B cell (primary cell): ENCODE measurements around the gene ZBP1. TPM values are rescaled to one million over a fixed set of nuclear protein-coding genes. Genes with fewer than 3 reads are reported as not detected.

Experiments
- ATAC-seq: fragments of 200-7000 bp; cut with Tn5 transposase; one replicate; pipeline ENCODE4 v1.10.0; 2021; ENCODE audit warnings: low read depth, mild to moderate bottlenecking, moderate number of reproducible peaks, moderate library complexity
- CTCF ChIA-PET: fragments of 350-600 bp; sonication (Branson Sonifier 250); formaldehyde crosslinking; loops from one replicate; lab custom pipeline; 2021; ENCODE audit warnings: antibody characterized with exemption, inconsistent platforms; lab: Charles Lee
- POLR2A ChIA-PET: fragments of 350-600 bp; sonication (Branson Sonifier 250); formaldehyde crosslinking; loops from one replicate; lab custom pipeline; 2021; ENCODE audit warnings: antibody characterized with exemption; lab: Charles Lee
- DNase-seq: peaks from one replicate; pipeline ENCODE4 v3.0.0; 2013
- H2AFZ ChIP-seq: 2 replicates; pipeline ENCODE4 v1.6.1; 2012; ENCODE audit warnings: mild to moderate bottlenecking, low read depth, low read length; ENCODE audit not compliant: insufficient read depth, poor library complexity, severe bottlenecking
- H3K27ac ChIP-seq, 2 donors: 1 replicate in 1 of 2; 2 replicates in 1 of 2; pipeline ENCODE4 v1.5.1; 2012 to 2013; ENCODE audit warnings: low read length in 2 of 2, mild to moderate bottlenecking in 2 of 2, moderate library complexity in 1 of 2
- H3K27me3 ChIP-seq, 4 experiments: fragments of 200-600 bp in 1 of 4; sonication (generic) in 1 of 4; replicated peaks in 1 of 4; 1 replicate in 2 of 4; 2 replicates in 2 of 4; pipeline versions ENCODE4 v1.6.1 to v1.7.0; 2013 to 2016; ENCODE audit warnings: low read length in 3 of 4, mild to moderate bottlenecking in 2 of 4, mixed read lengths in 1 of 4, moderate library complexity in 1 of 4; ENCODE audit not compliant: insufficient read depth in 4 of 4, control insufficient read depth in 3 of 4; ENCODE audit errors: control extremely low read depth in 1 of 4
- H3K36me3 ChIP-seq, 2 experiments: replicated peaks in 1 of 2; 1 replicate in 1 of 2; 2 replicates in 1 of 2; pipeline versions ENCODE4 v1.6.1 to v1.7.1; 2013; ENCODE audit warnings: low read length in 1 of 2; ENCODE audit not compliant: insufficient read depth in 2 of 2, control insufficient read depth in 1 of 2; ENCODE audit errors: control extremely low read depth in 1 of 2, extremely low read depth in 1 of 2
- H3K4me1 ChIP-seq, 2 donors: fragments of 200-600 bp in 1 of 2; sonication (generic) in 1 of 2; 1 replicate in 1 of 2; 2 replicates in 1 of 2; pipeline versions ENCODE4 v1.5.1 to v1.6.1; 2013 to 2017; ENCODE audit warnings: low read length in 2 of 2; ENCODE audit not compliant: control insufficient read depth in 2 of 2, insufficient read depth in 2 of 2
- H3K4me2 ChIP-seq: replicated peaks from 2 replicates; pipeline ENCODE3; 2012; ENCODE audit warnings: mild to moderate bottlenecking, low read depth, low read length; ENCODE audit not compliant: poor library complexity, severe bottlenecking
- H3K4me3 ChIP-seq, 5 experiments: fragments of 200-600 bp in 1 of 5; sonication (generic) in 1 of 5; 1 replicate in 3 of 5; 2 replicates in 2 of 5; pipeline versions ENCODE4 v1.5.1 to v1.7.0; 2011 to 2016; ENCODE audit warnings: low read length in 4 of 5, mild to moderate bottlenecking in 4 of 5, low read depth in 2 of 5, control low read depth in 1 of 5, moderate library complexity in 1 of 5; ENCODE audit not compliant: insufficient read depth in 1 of 5; ENCODE audit errors: control extremely low read depth in 1 of 5, extremely low read depth in 1 of 5
- H3K79me2 ChIP-seq: fragments of 200-600 bp; sonication (generic); one replicate; pipeline ENCODE4 v1.6.0; 2016; ENCODE audit warnings: low read length; ENCODE audit not compliant: control insufficient read depth, insufficient read depth
- H3K9ac ChIP-seq: fragments of 200-600 bp; sonication (generic); 2 replicates; pipeline ENCODE4 v1.6.1; 2017; ENCODE audit warnings: mild to moderate bottlenecking, low read length, moderate library complexity
- H3K9me3 ChIP-seq, 3 donors: one replicate each; pipeline versions ENCODE4 v1.6.1 to v1.7.1; 2013; ENCODE audit warnings: low read length in 2 of 3; ENCODE audit not compliant: control insufficient read depth in 2 of 3, insufficient read depth in 1 of 3; ENCODE audit errors: control extremely low read depth in 1 of 3
- H4K20me1 ChIP-seq: 2 replicates; pipeline ENCODE4 v1.6.0; 2012; ENCODE audit warnings: mild to moderate bottlenecking, low read length; ENCODE audit not compliant: insufficient read depth, control insufficient read depth, poor library complexity, severe bottlenecking
- H3K27ac Mint-ChIP-seq: one replicate; pipeline ENCODE4 v1.8.0; 2021; ENCODE audit warnings: mixed read lengths
- H3K27me3 Mint-ChIP-seq: one replicate; pipeline ENCODE4 v1.8.0; 2021; ENCODE audit warnings: mixed read lengths
- H3K4me1 Mint-ChIP-seq: one replicate; pipeline ENCODE4 v1.8.0; 2021; ENCODE audit warnings: mixed read lengths
- H3K4me3 Mint-ChIP-seq: one replicate; pipeline ENCODE4 v1.8.0; 2021; ENCODE audit warnings: mixed read lengths
- H3K9me3 Mint-ChIP-seq: one replicate; pipeline ENCODE4 v1.8.0; 2022; ENCODE audit warnings: mixed read lengths; ENCODE audit not compliant: insufficient read depth
- CTCF ChIP-seq: fragments of 200-600 bp; IDR thresholded peaks from one replicate; pipeline ENCODE4 v1.8.0; 2022; ENCODE audit warnings: antibody characterized with exemption, mild to moderate bottlenecking
- EZH2 ChIP-seq: IDR thresholded peaks from 2 replicates; pipeline ENCODE4 v1.6.1; 2012; ENCODE audit warnings: borderline replicate concordance, low read depth, mild to moderate bottlenecking, moderate library complexity, low read length; ENCODE audit not compliant: insufficient read depth, poor library complexity, severe bottlenecking
- WGBS: methylation state at CpG from one replicate; pipeline ENCODE4 v1.1.5; 2013; ENCODE audit warnings: missing lambda C conversion rate; ENCODE audit not compliant: insufficient coverage; 5-methylcytosine and 5-hydroxymethylcytosine counted together
- intact Hi-C: fragments of 100-400 bp; cut with micrococcal nuclease; formaldehyde crosslinking; loops from one replicate; pipeline ENCODE4 v1.10.0; 2022
- polyA plus RNA-seq: library from polyadenylated mRNA; depleted of rRNA; stranded (reverse); fragments of >200 nt; gene quantifications from 2 replicates; pipeline ENCODE4 v1.2.3, GENCODE V29; 2012
- total RNA-seq, 2 donors: library from RNA; stranded (reverse); fragments of 120-200 nt in 1 of 2; gene quantifications; 1 replicate in 1 of 2; 2 replicates in 1 of 2; pipeline versions ENCODE4 v1.2.3 to v1.2.4, GENCODE V29; 2013 to 2022

ZBP1 gene
- total and polyA plus RNA-seq, 2 donors (not counting 1 experiment from before 2014, with no cell fraction given): 29.9 to 69.2 TPM

- ChIA-PET CTCF (interaction anchor here (0.7 kb wide), 1 partner anchor 92 kb away, joined by 3 read pairs; no protein-coding TSS in a partner anchor), POLR2A (no interaction called here)
- no peak for TF ChIP-seq EZH2
- no peaks in the 10 kb centered on the region for H3K4me1 Mint-ChIP-seq
- ATAC-seq: no peak
- WGBS: 81% methylated on average over 6 of the region's 7 CpGs
- H3K27ac Mint-ChIP-seq: no peak overlapping the region
- H4K20me1 ChIP-seq: no peaks in the 10 kb centered on the region
- DNase-seq: no peak
- no peak overlapping the region for H3K4me3 ChIP-seq
- H3K27ac ChIP-seq: no peak overlapping the region
- H3K4me3 Mint-ChIP-seq: no peak overlapping the region
- no peak overlapping the region for H3K4me2 ChIP-seq
- H3K9ac ChIP-seq: no peak overlapping the region
- no peaks in the 10 kb centered on the region for H3K36me3 ChIP-seq
- no peaks in the 10 kb centered on the region for H3K4me1 ChIP-seq
- peaks cover 0 to 29% (median 6%) of the 10 kb centered on the region in 3 donors for H3K9me3 ChIP-seq
- peaks cover 3% of the 10 kb centered on the region for H3K9me3 Mint-ChIP-seq
- H3K27me3 ChIP-seq: peaks cover 0 to 19% (median 2%) of the 10 kb centered on the region in 4 experiments
- intact Hi-C loops: no loop called here
- peaks cover 38% of the 10 kb centered on the region for H3K27me3 Mint-ChIP-seq
- no peaks in the 10 kb centered on the region for H3K79me2 ChIP-seq
- H2AFZ ChIP-seq: no peak overlapping the region
Observed at GRCh38 chr20:57587989-57588377, 32.2 kb downstream of the ZBP1 start.

- TF ChIP-seq EZH2: no peak
- no peak for TF ChIP-seq CTCF
- no peak overlapping the region for H3K9ac ChIP-seq
- POLR2A ChIA-PET: no interaction called here
- H3K36me3 ChIP-seq: no peaks in the 10 kb centered on the region
- H3K79me2 ChIP-seq: no peaks in the 10 kb centered on the region
- no peak overlapping the region for H3K4me2 ChIP-seq
- Mint-ChIP-seq H3K27ac (no peak overlapping the region), H3K4me1 (no peaks in the 10 kb centered on the region), H3K27me3 (peaks cover 43% of the 10 kb centered on the region), H3K4me3 (no peak overlapping the region), H3K9me3 (peaks cover 3% of the 10 kb centered on the region)
- DNase-seq: no peak
- intact Hi-C loops: no loop called here
- no peak overlapping the region for H2AFZ ChIP-seq
- H3K4me1 ChIP-seq: no peaks in the 10 kb centered on the region
- H4K20me1 ChIP-seq: no peaks in the 10 kb centered on the region
- H3K9me3 ChIP-seq: peaks cover 0 to 29% (median 6%) of the 10 kb centered on the region in 3 donors
- peaks cover 0 to 19% (median 2%) of the 10 kb centered on the region in 4 experiments for H3K27me3 ChIP-seq
- H3K4me3 ChIP-seq: no peak overlapping the region
- no peak overlapping the region for H3K27ac ChIP-seq
- ATAC-seq: no peak
- CTCF ChIA-PET: interaction anchor here (2.3 kb wide), 1 partner anchor 9 kb away, joined by 14 read pairs; no protein-coding TSS in a partner anchor
- 93% methylated on average over 4 of the region's 4 CpGs for WGBS
Observed at GRCh38 chr20:57587278-57587988, 32.8 kb downstream of the ZBP1 start.
